Rectal smooth muscle tissue (tissue), 1 donor: ENCODE measurements around the gene MRNIP.
"Not testable (repeated sequence)": the region's sequence is repeated elsewhere in the genome, so short reads cannot be mapped to it uniquely, and the experiment has no call there.

Experiments used
- H3K27ac ChIP-seq: one replicate; pipeline ENCODE4 v1.7.0; 2013; ENCODE audit warnings: low read depth, low read length, inconsistent platforms
- H3K27me3 ChIP-seq: one replicate; pipeline ENCODE4 v1.7.0; 2013; ENCODE audit warnings: low read length; ENCODE audit not compliant: control insufficient read depth, insufficient read depth
- H3K36me3 ChIP-seq: one replicate; pipeline ENCODE4 v1.7.0; 2013; ENCODE audit warnings: low read length; ENCODE audit not compliant: control insufficient read depth, insufficient read depth
- H3K4me1 ChIP-seq: one replicate; pipeline ENCODE4 v1.7.0; 2013; ENCODE audit warnings: low read length; ENCODE audit not compliant: control insufficient read depth, insufficient read depth
- H3K4me3 ChIP-seq: one replicate; pipeline ENCODE4 v1.7.0; 2013; ENCODE audit warnings: low read length
- H3K9ac ChIP-seq: one replicate; pipeline ENCODE4 v1.7.0; 2013; ENCODE audit warnings: low read length

MRNIP gene

GRCh38 chr5:179791881-179792611 is 66.6 kb downstream of the MRNIP start:
- H3K9ac ChIP-seq = no peak overlapping the region
- H3K27me3 ChIP-seq = no peaks in the 10 kb centered on the region
- H3K4me3 ChIP-seq = no peak overlapping the region
- no peaks in the 10 kb centered on the region for H3K4me1 ChIP-seq
- peaks cover 3% of the 10 kb centered on the region for H3K36me3 ChIP-seq
- H3K27ac ChIP-seq = no peak overlapping the region

GRCh38 chr5:179789278-179789677 is 69.3 kb downstream of the MRNIP start:
- not testable (repeated sequence) for H3K4me3 ChIP-seq, H3K27ac ChIP-seq, H3K36me3 ChIP-seq, H3K9ac ChIP-seq, H3K4me1 ChIP-seq, H3K27me3 ChIP-seq

GRCh38 chr5:179788193-179788854 is 70.3 kb downstream of the MRNIP start:
- Histone ChIP-seq H3K36me3 (peaks cover 2% of the 10 kb centered on the region), H3K27me3 (no peaks in the 10 kb centered on the region), H3K4me1 (no peaks in the 10 kb centered on the region), H3K27ac (no peak overlapping the region), H3K9ac (no peak overlapping the region), H3K4me3 (no peak overlapping the region)
